ENCODE measurements around the gene STRN4. TPM values are rescaled to one million over a fixed set of nuclear protein-coding genes. Genes with fewer than 3 reads are reported as not detected.

The STRN4 gene
- total and polyA plus RNA-seq, 9 of the 15 experiments (the other 6 are each of a cell fraction or from before 2014, with no cell fraction given) = 0.62 to 83.7 (median 36.9) TPM

GRCh38 chr19:46725859-46726393 is 20.3 kb downstream of the STRN4 start:
- DNase-seq (ENCODE audit: extremely low read depth in 1 of 4, low spot score in 3 of 4) (no peak), FAIRE-seq (no peak), ATAC-seq (no peak)
- BruUV-seq (replicated peaks) = no TSS peak
- intact Hi-C loops (cut with micrococcal nuclease) (no loop called here), in situ Hi-C loops (cut with MboI) (no loop called here)
- Histone ChIP-seq H2AFZ (ENCODE audit: low read depth, low read length) (no peak overlapping the region), H3K27me3 (ENCODE audit: control insufficient read depth in 2 of 2, insufficient read depth in 2 of 2, low read length in 2 of 2) (no peaks in the 10 kb centered on the region), H3K36me3 (ENCODE audit: control insufficient read depth, insufficient read depth, low read length) (peaks cover 98% of the 10 kb centered on the region; the same call in 2 of the 3 replicates), H3K27ac (ENCODE audit: extremely low read depth, low read depth, low read length) (no peak overlapping the region), H4K20me1 (replicated peaks; ENCODE audit: control insufficient read depth, insufficient read depth, low read length) (peaks cover 26% of the 10 kb centered on the region), H3K4me1 (replicated peaks in 1 of 2; ENCODE audit: control insufficient read depth in 2 of 2, insufficient read depth in 2 of 2, low read length in 2 of 2) (peaks cover 8 to 64% of the 10 kb centered on the region in 2 experiments; a peak in 4 of 5 replicates), H3K9me3 (replicated peaks; ENCODE audit: control insufficient read depth, insufficient read depth, low read depth, low read length) (no peaks in the 10 kb centered on the region), H3K9me1 (ENCODE audit: control insufficient read depth, insufficient read depth, low read length) (peaks cover 4% of the 10 kb centered on the region), H3K4me2 (ENCODE audit: insufficient read depth, low read length) (no peak overlapping the region), H3K9ac (ENCODE audit: insufficient read depth in 1 of 2, low read depth in 2 of 2, low read length in 2 of 2) (peak overlapping the region in 1 of 2 experiments; percentile 50; a peak in 1 of 4 replicates), H3K79me2 (ENCODE audit: control insufficient read depth, insufficient read depth, low read length) (peaks cover 29% of the 10 kb centered on the region), H3K4me3 (no peak overlapping the region)
- CTCF ChIA-PET (ENCODE audit: low intra/inter-chr PET ratio) = no interaction called here
- WGBS (ENCODE audit: insufficient coverage, low coverage, missing lambda C conversion rate) = 86% methylated on average over 8 of the region's 9 CpGs
- POLR2A ChIA-PET = no interaction called here
- TF ChIP-seq PHB2 (IDR thresholded peaks at IDR 0.05; ENCODE audit: low read depth) = no peak
- no peak for TF ChIP-seq ZNF449 (CRISPR knock-in tag; IDR thresholded peaks at IDR 0.05)
- TF ChIP-seq ZFP36 (IDR thresholded peaks at IDR 0.05; ENCODE audit: low read depth, low read length, partially characterized antibody) = no peak
- TF ChIP-seq ZNF146 (CRISPR knock-in tag; IDR thresholded peaks at IDR 0.05; ENCODE audit: unreplicated experiment) = no peak
- no peak for TF ChIP-seq SRSF7 (optimal IDR thresholded peaks at IDR 0.05; ENCODE audit: low read depth, low read length)
- no peak for TF ChIP-seq NFIX (CRISPR knock-in tag; IDR thresholded peaks at IDR 0.05; ENCODE audit: low read depth)
- no peak for TF ChIP-seq PHF20 (IDR thresholded peaks at IDR 0.05; ENCODE audit: partially characterized antibody)
- no peak for TF ChIP-seq ZBTB2 (IDR thresholded peaks at IDR 0.05)
- no peak for TF ChIP-seq E4F1 (CRISPR knock-in tag; IDR thresholded peaks at IDR 0.05; ENCODE audit: borderline replicate concordance)
- TF ChIP-seq THRB (CRISPR knock-in tag; conservative IDR thresholded peaks at IDR 0.05) = no peak
- TF ChIP-seq ZNF766 (CRISPR knock-in tag; conservative IDR thresholded peaks at IDR 0.05) = no peak
- no peak for TF ChIP-seq GABPB2 (CRISPR knock-in tag; conservative IDR thresholded peaks at IDR 0.05)
- no peak for TF ChIP-seq SREBF1 (IDR thresholded peaks at IDR 0.05; ENCODE audit: borderline replicate concordance, low read depth, low read length)
- no peak for TF ChIP-seq TAF15 (IDR thresholded peaks at IDR 0.05; ENCODE audit: low read depth, low read length)
- TF ChIP-seq ATF4 (CRISPR knock-in tag; IDR thresholded peaks at IDR 0.05) = no peak
- TF ChIP-seq MED1 (CRISPR knock-in tag; IDR thresholded peaks at IDR 0.05; ENCODE audit: borderline replicate concordance) = no peak
